NCI-H2029 treated with DMSO at 0.1 percent for 48 hours (cell line): ENCODE results near the gene KRTDAP.

Experiments
- DNase-seq: peaks from one replicate; lab custom pipeline; 2025; lab: John Stamatoyannopoulos, UW

Gene KRTDAP

GRCh38 chr19:35512831-35513627, 22.8 kb upstream of the KRTDAP start:
- DNase-seq, result no peak

GRCh38 chr19:35511337-35511736, 21.1 kb upstream of the KRTDAP start:
- no peak for DNase-seq

GRCh38 chr19:35510626-35510964, 20.3 kb upstream of the KRTDAP start:
- DNase-seq, result no peak

- no peak for DNase-seq
Measured at GRCh38 chr19:35509861-35510625, 19.8 kb upstream of the KRTDAP start.

GRCh38 chr19:35509018-35509652, 18.9 kb upstream of the KRTDAP start:
- DNase-seq, result no peak

- DNase-seq, result no peak
Measured at GRCh38 chr19:35508129-35508528, 17.9 kb upstream of the KRTDAP start.

- DNase-seq, result no peak
Measured at GRCh38 chr19:35507561-35507960, 17.3 kb upstream of the KRTDAP start.

GRCh38 chr19:35506011-35506410, 15.7 kb upstream of the KRTDAP start:
- no peak for DNase-seq

- DNase-seq, result no peak
Measured at GRCh38 chr19:35502751-35503150, 12.5 kb upstream of the KRTDAP start.

- DNase-seq, result no peak
Measured at GRCh38 chr19:35501684-35502083, 11.4 kb upstream of the KRTDAP start.

GRCh38 chr19:35500611-35501010, 10.3 kb upstream of the KRTDAP start:
- DNase-seq, result no peak

- no peak for DNase-seq
Measured at GRCh38 chr19:35498984-35499527, 8.8 kb upstream of the KRTDAP start.

- DNase-seq, result no peak
Measured at GRCh38 chr19:35498220-35498619, 8.0 kb upstream of the KRTDAP start.

GRCh38 chr19:35497406-35497805, 7.1 kb upstream of the KRTDAP start:
- no peak for DNase-seq

- DNase-seq, result peak; percentile 17
Measured at GRCh38 chr19:35495107-35496064, 5.1 kb upstream of the KRTDAP start.

- DNase-seq, result no peak
Measured at GRCh38 chr19:35493971-35494370, 3.7 kb upstream of the KRTDAP start.

- DNase-seq, result no peak
Measured at GRCh38 chr19:35491836-35492360, 1.6 kb upstream of the KRTDAP start.

GRCh38 chr19:35488677-35489076, 1.6 kb downstream of the KRTDAP start:
- no peak for DNase-seq

- DNase-seq, result no peak
Measured at GRCh38 chr19:35487656-35488182, 2.5 kb downstream of the KRTDAP start.

GRCh38 chr19:35486268-35486708, 4.0 kb downstream of the KRTDAP start:
- DNase-seq, result no peak
